EH (cell line): ENCODE measurements around the gene SLC15A1.
"Not testable (repeated sequence)": the region's sequence is repeated elsewhere in the genome, so short reads cannot be mapped to it uniquely, and the experiment has no call there.

Source experiments
- DNase-seq: peaks from one replicate; pipeline ENCODE4 v3.0.0-alpha.2; 2015; ENCODE audit warnings: low read depth

SLC15A1 gene

DNA sequence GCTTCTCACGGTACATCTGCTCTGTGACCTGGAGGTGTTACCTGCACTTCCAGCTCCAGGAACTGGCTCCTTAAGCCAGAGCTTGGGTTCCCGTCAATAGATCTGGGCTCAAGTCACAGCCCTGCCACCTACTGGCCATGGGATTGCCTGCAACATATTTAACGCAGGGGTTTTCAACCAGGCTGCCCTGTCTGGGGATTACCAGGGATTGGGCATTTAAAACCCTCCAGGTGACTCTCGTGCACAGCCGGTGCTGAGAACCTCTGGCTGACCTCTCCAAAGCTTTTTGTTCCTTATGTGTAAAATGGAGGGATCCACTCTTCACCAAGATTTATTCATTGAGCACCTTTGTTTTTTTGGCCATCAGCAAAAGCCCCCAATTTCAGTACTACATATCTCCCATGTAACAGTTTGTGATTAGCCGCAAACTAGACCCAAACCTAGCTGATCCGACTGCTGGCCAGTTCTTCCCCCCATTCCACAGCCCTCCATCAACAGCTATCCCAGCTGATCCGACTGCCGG is 98.9 kb downstream of the SLC15A1 start:
- peak; percentile 76 for DNase-seq

DNA sequence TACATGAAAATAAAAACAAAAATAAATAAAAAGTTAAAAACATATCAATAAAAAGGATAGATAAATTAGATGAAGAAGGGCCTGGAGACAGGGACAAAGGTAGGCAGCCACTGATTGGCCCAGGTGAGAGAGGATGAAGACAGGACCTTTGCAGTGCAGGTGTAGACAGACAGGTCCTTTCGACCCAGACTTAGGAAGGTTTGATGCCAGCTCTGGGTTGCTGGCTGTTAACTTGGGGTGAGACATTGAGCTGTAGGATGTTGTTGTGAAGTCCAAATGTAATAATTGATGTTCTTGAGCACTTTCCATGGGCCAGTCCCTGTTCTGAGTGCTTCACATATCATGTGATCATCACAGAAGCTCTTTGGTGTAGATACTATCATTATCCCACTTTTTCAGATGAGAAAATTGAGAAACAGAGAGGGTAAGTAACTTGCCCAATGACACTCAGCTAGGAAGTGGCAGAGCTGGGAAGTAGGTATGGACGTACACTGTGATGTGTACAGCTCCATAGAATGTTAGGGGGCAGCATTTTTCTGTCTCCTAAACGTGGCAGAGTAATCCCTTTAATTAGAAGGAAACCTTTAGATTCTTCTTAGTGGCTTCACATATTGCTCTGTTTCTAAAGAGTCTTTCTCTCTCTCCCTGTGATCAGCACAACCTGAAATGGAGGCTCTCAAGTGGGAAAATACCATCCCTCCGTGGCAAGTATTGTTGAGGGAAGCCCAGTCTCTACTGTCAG is 99.6 kb downstream of the SLC15A1 start:
- DNase-seq = no peak

DNA sequence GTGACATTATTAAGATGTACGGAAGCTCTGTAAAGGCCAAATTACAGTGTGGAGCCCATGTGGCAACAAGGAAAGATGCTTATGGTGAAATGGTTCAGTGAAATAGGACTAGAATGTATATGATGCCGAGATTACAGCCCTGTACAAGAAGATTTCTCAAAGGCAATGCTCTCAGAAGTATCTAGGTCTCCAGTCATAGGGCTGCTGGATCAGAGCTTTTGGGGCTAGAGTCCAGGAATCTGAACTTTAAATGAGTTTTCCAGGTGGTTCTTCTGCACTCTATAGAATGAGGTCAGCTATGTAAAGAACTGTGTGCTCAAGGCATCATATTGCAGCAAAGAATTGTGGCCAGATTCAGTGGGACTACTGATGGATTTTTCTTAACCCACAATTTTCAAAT is 100.2 kb downstream of the SLC15A1 start:
- no peak for DNase-seq

DNA sequence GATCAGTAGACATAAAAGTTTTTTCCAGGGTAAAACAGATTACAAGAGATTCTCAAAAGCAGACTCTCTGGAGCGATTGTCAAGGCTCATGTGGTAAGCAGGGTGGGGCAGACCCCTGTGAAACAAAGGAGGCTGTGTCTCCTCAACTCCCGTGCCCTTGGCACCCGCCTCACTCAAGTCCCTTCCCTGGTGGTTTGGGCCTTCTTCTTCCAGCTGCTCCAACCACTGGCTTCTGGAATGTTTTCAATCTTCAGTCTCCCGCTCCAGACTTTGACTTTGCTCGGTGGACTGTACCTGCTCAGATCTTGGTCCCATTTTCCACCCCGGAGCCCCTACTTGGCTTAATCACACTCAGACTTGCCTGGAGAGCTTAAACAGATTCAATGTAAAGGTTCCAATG is 100.7 kb downstream of the SLC15A1 start:
- no peak for DNase-seq

DNA sequence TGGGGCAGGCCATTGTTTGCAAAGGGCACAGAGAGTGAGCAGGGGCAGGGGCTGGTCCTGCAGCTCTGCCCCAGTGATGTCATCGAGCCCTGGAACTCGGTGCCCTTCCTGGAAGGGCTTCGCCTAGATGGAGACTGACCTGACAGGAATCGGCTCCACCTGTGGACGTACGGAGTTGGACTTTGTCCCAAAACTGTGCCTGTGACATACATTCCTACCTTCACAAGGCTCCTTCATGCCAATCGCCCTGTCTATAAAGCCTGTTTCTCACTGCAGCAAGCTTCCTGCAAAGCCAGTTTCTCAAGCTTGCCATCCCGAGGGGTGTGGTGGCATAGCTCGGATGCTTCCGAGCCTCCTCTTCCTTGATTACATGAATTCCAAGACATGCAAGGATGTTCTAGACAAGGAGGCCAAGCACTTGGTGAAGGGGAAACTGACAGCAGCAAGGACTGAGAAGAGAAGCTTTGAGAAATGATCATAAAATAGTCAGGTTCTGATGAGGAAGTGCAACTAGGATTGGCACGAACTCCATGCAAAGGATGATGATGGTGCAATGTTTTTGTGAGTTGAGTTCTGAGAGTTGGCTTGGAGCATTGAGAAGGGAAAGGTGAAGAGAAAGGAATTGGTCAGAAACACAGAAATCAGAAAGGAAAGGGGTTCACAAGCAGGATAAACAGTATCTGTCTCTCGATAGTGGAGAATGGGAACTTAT is 101.9 kb downstream of the SLC15A1 start:
- no peak for DNase-seq

DNA sequence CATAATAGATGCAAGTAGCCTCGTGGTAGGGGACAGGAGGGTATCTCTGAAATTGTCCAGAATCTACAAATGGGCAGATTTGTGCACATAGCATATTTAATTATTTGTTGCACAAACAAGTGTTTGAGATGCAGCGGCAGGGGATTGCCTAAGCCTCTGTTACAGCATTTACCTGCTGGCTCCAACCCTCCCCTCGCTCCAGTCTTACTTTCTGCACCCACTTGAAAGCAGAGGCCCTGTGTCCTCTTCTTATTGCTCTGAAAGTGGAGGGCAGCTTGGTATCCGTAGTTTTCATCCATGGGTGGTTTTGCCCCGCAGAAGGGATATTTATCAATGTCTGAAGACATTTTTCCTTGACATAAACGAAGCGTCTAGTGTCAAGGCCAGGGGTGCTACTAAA is 102.6 kb downstream of the SLC15A1 start:
- no peak for DNase-seq

DNA sequence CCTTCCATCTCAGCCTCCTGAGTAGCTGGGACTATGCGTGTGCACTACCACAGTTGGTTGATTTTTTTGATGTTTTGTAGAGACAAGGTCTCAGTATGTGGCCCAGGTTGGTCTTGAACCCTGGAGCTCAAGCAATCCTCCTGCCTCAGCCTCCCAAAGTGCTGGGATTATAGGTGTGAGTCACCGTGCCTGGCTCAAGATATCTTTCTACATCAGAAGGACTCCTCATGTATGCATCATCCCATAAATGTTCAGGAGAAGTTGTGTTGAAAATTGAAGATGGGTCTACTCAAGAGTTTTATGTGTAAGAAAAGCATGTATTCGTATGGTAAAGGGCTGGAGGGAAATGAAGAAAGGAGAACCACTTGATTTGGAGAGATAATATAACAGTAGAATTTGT is 103.8 kb downstream of the SLC15A1 start:
- peak; percentile 19 for DNase-seq

DNA sequence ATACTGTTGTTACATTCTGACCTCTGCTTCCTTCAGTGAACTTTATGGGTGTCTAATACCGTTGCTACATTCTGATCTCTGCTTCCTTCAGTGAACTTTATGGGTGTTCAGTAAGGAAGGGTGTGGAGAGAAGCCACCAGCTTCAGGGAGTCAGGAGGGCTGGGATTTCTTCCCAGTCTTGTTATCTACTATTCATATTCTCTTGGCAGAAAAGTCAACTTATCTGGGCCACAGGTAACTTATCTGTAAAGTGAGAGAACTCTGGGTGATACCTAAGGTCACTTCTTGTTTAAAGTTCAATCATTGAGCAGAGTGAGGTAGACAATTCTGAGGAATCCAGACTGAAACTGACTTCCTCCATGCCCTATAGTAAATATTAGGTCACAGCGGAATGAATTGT is 104.3 kb downstream of the SLC15A1 start:
- DNase-seq = no peak

DNA sequence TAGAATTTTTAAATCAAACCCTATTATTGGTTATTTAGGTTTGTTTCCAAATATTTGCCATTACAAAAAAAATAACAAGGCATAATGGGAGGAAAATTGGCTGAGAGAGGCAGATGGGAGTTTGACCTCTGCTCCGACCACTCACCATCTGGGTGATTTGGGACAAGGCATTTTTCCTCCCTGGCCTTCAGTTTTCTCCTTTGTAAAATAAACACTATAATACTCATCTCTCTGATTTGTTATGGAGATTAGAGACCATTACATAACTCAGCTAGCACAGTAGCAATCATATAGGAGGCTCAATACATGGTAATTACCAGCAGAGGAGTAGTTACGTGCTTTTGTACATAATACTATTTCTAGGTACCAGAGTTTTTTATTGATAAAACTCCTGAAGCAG is 105.4 kb downstream of the SLC15A1 start:
- DNase-seq = peak; percentile 12

DNA sequence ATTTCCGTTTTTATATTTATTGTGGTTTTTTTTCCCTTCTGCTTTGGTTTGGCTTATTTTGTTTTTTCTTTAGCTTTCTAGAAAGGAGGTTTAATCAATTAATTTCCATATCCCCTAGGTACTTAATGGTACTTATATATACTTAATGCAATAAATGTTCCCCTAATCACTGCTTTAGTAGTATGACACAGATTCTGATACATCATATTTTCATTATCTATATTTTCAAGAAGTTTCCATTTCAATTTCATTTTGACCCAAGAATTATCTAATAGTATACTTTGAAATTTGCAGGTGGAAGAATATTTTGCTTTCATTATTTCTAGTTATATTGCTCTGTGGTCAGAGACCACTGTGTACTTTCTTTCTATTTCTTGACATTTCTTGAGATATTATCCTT is 109.0 kb downstream of the SLC15A1 start:
- no peak for DNase-seq

DNA sequence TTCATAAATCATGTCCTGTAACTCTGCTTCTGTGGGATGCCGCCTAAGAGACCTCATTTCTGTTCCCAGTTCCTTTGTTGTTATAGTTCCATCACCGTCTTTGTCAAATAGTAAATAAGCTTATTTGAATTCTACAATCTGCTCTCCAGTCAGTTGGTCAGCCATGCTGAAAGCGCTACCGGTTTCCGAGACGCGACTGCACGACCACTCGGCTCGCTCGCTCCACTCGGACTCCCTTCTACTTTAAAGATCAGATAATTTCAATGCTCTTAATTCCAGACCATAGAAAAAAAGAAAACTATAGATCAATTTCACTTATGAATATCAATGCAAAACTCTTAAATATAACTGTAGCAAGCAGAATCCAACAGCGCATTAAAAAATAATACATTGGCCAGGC is 111.4 kb downstream of the SLC15A1 start:
- no peak for DNase-seq

DNA sequence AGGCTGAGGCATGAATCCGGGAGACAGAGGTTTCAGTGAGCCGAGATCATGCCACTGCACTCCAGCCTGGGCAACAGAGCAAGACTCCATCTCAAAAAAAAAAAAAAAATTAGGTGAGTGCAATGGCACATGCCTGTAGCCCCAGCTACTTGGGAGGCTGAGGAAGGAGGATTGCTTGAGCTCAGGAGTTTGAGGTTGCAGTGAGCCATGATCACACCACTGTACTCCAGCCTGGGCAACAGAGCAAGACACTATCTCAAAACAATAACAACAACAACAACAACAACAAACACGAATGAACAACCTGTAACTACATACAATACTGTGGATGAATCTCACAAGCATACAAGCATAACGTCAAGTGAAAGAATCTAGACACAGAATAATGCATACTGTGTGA is 112.7 kb downstream of the SLC15A1 start:
- DNase-seq = not testable (repeated sequence)

DNA sequence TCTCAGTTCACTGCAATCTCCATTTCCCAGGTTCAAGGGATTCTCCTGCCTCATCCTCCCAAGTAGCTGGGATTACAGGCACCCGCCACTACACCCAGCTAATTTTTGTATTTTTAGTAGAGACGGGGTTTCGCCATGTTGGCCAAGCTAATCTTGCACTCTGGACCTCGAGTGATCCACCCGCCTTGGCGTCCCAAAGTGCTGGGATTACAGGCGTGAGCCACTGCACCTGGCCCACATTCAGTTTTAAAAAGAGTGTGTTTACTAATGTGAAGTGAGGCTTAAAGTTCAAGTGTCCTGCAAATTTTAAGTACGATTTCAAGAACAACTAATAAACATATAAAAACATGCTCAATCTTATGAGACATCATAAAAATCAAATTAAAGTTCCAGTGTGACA is 114.1 kb downstream of the SLC15A1 start:
- not testable (repeated sequence) for DNase-seq
